Suprapubic skin (tissue), 4 donors: ENCODE data around the gene PSMB8.

Experiments
- CTCF ChIP-seq, 2 donors: fragments of 200-600 bp in 1 of 2; fragments of 450-650 bp in 1 of 2; sonication (generic) in 1 of 2; IDR thresholded peaks; one replicate each; pipeline ENCODE4 v1.5.1; 2016 to 2019; ENCODE audit warnings: antibody characterized with exemption in 2 of 2, mild to moderate bottlenecking in 1 of 2, moderate library complexity in 1 of 2
- POLR2A ChIP-seq, 2 donors: fragments of 450-650 bp; IDR thresholded peaks; one replicate each; pipeline ENCODE4 v1.6.1; 2017; ENCODE audit warnings: antibody characterized with exemption in 2 of 2, mild to moderate bottlenecking in 2 of 2, moderate library complexity in 2 of 2
- POLR2AphosphoS5 ChIP-seq, 3 donors: sonication (generic); formaldehyde crosslinking; IDR thresholded peaks; one replicate each; pipeline ENCODE4 v1.6.1; 2017; ENCODE audit warnings: antibody characterized with exemption in 3 of 3

- no peak for TF ChIP-seq POLR2AphosphoS5 (IDR thresholded peaks at IDR 0.05)
- TF ChIP-seq POLR2A (IDR thresholded peaks at IDR 0.05): no peak
- TF ChIP-seq CTCF (IDR thresholded peaks at IDR 0.05): no peak
Measured at GRCh38 chr6:32836873-32837272, 7.0 kb downstream of the PSMB8 start.
